Pulmonary artery endothelial cell (primary cell): ENCODE results near the gene MRPS18C. TPM values are rescaled to one million over a fixed set of nuclear protein-coding genes. Genes with fewer than 3 reads are reported as not detected.
A peak's percentile ranks its signal among the peaks of the same experiment; 100 is the strongest.
"Not testable (repeated sequence)": the region's sequence is repeated elsewhere in the genome, so short reads cannot be mapped to it uniquely, and the experiment has no call there.

ENCODE experiments used
- DNase-seq: peaks from one replicate; pipeline ENCODE4 v3.0.0-alpha.2; 2011; ENCODE audit warnings: low read depth, low spot score
- total RNA-seq: library from RNA; depleted of rRNA; stranded (reverse); fragments of >200 nt; gene quantifications from 2 replicates; pipeline ENCODE4 v1.2.3, GENCODE V29; 2014

Gene MRPS18C
- total RNA-seq, 1 donor from 2014 or later, result 24.2 TPM

- not testable (repeated sequence) for DNase-seq
Measured at GRCh38 chr4:83496085-83496917, 40.4 kb downstream of the MRPS18C start.

- DNase-seq, result no peak
Measured at GRCh38 chr4:83498187-83498586, 42.3 kb downstream of the MRPS18C start.

GRCh38 chr4:83501671-83502070 lies 45.8 kb downstream of the MRPS18C start:
- DNase-seq, result not testable (repeated sequence)

- no peak for DNase-seq
Measured at GRCh38 chr4:83503974-83504373, 48.1 kb downstream of the MRPS18C start.

- DNase-seq, result no peak
Measured at GRCh38 chr4:83504503-83504902, 48.6 kb downstream of the MRPS18C start.

- no peak for DNase-seq
Measured at GRCh38 chr4:83504996-83505395, 49.1 kb downstream of the MRPS18C start.

- peak; percentile 22 for DNase-seq
Measured at GRCh38 chr4:83509156-83509585, 53.3 kb downstream of the MRPS18C start.

- no peak for DNase-seq
Measured at GRCh38 chr4:83510442-83510841, 54.6 kb downstream of the MRPS18C start.

Other genes starting within 250 kb of the MRPS18C start
- 18.6 and 29.8 TPM in 2 replicates for gene COQ2, start 171.3 kb upstream of the MRPS18C start, total RNA-seq
- gene HPSE, start 121.2 kb upstream of the MRPS18C start, total RNA-seq, result 5.7 and 30.7 TPM in 2 replicates
- gene HELQ, start 235 bp upstream of the MRPS18C start, total RNA-seq, result 12.2 and 18.0 TPM in 2 replicates
- 23.6 and 26.4 TPM in 2 replicates for gene ABRAXAS1, start 29.0 kb downstream of the MRPS18C start, total RNA-seq
- gene GPAT3, start 80.0 kb downstream of the MRPS18C start, total RNA-seq, result 6.1 and 13.9 TPM in 2 replicates